UCSD-AML1 (cell line): Measurements from ENCODE around the gene OR5C1.
"Not testable (repeated sequence)": the region's sequence is repeated elsewhere in the genome, so short reads cannot be mapped to it uniquely, and the experiment has no call there.

Experiments
- DNase-seq: peaks from one replicate; lab custom pipeline; 2025; ENCODE audit not compliant: unreplicated experiment; lab: John Stamatoyannopoulos, UW

Gene OR5C1

GRCh38 chr9:122788831-122789230 lies at the start of gene OR5C1:
Gene OR5C1 (plus strand): TSS chr9:122788933. CDS start chr9:122788933, 0 bp downstream.
- no peak for DNase-seq

- DNase-seq, result no peak
Observed at GRCh38 chr9:122742003-122742402, 46.7 kb upstream of the OR5C1 start, which contains the start of gene OR1L6. Gene OR1L6 (plus strand): TSS chr9:122742303. CDS start chr9:122749848, 7,545 bp downstream.

- no peak for DNase-seq
Observed at GRCh38 chr9:122754825-122755224, 33.9 kb upstream of the OR5C1 start.

- DNase-seq, result no peak
Observed at GRCh38 chr9:122767817-122768216, 20.9 kb upstream of the OR5C1 start.

- DNase-seq, result no peak
Observed at GRCh38 chr9:122777052-122777451, 11.7 kb upstream of the OR5C1 start.

GRCh38 chr9:122777935-122778627 lies 10.7 kb upstream of the OR5C1 start:
- DNase-seq, result no peak

GRCh38 chr9:122779181-122779580 lies 9.6 kb upstream of the OR5C1 start:
- DNase-seq, result no peak

- no peak for DNase-seq
Observed at GRCh38 chr9:122780026-122780425, 8.7 kb upstream of the OR5C1 start.

- DNase-seq, result no peak
Observed at GRCh38 chr9:122781671-122782070, 7.1 kb upstream of the OR5C1 start.

- DNase-seq, result no peak
Observed at GRCh38 chr9:122785269-122785668, 3.5 kb upstream of the OR5C1 start.

GRCh38 chr9:122786338-122786737 lies 2.4 kb upstream of the OR5C1 start:
- DNase-seq, result no peak

- DNase-seq, result no peak
Observed at GRCh38 chr9:122789256-122790046, 718 bp downstream of the OR5C1 start.

- no peak for DNase-seq
Observed at GRCh38 chr9:122791872-122792669, 3.3 kb downstream of the OR5C1 start.

GRCh38 chr9:122797316-122798063 lies 8.8 kb downstream of the OR5C1 start:
- no peak for DNase-seq

GRCh38 chr9:122800066-122801060 lies 11.6 kb downstream of the OR5C1 start, which contains the start of gene OR1K1:
Gene OR1K1 (plus strand): TSS chr9:122800123. CDS start chr9:122800123, 0 bp downstream.
- DNase-seq, result no peak

GRCh38 chr9:122806661-122807060 lies 17.9 kb downstream of the OR5C1 start:
- no peak for DNase-seq

- no peak for DNase-seq
Observed at GRCh38 chr9:122807271-122807900, 18.7 kb downstream of the OR5C1 start.

- no peak for DNase-seq
Observed at GRCh38 chr9:122808141-122808540, 19.4 kb downstream of the OR5C1 start.

GRCh38 chr9:122809261-122809660 lies 20.5 kb downstream of the OR5C1 start:
- DNase-seq, result not testable (repeated sequence)
